ENCODE results near the gene RNF10.

GRCh38 chr12:120563495-120563894, 29.3 kb downstream of the RNF10 start:
- no peak for TF ChIP-seq RAD21 (IDR thresholded peaks at IDR 0.05; ENCODE audit: low read length)
- TF ChIP-seq CHD1 (IDR thresholded peaks at IDR 0.05; ENCODE audit: low read depth, low read length), result no peak
- TF ChIP-seq, protein P1, sequence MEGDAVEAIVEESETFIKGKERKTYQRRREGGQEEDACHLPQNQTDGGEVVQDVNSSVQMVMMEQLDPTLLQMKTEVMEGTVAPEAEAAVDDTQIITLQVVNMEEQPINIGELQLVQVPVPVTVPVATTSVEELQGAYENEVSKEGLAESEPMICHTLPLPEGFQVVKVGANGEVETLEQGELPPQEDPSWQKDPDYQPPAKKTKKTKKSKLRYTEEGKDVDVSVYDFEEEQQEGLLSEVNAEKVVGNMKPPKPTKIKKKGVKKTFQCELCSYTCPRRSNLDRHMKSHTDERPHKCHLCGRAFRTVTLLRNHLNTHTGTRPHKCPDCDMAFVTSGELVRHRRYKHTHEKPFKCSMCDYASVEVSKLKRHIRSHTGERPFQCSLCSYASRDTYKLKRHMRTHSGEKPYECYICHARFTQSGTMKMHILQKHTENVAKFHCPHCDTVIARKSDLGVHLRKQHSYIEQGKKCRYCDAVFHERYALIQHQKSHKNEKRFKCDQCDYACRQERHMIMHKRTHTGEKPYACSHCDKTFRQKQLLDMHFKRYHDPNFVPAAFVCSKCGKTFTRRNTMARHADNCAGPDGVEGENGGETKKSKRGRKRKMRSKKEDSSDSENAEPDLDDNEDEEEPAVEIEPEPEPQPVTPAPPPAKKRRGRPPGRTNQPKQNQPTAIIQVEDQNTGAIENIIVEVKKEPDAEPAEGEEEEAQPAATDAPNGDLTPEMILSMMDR (conservative IDR thresholded peaks at IDR 0.05; ENCODE audit: low read depth, low read length), result no peak
- no peak for TF ChIP-seq MXI1 (IDR thresholded peaks at IDR 0.05; ENCODE audit: borderline replicate concordance, low read depth, low read length)
- no peak for TF ChIP-seq MAZ (IDR thresholded peaks at IDR 0.05; ENCODE audit: borderline replicate concordance, low read depth, low read length)
- no peak for TF ChIP-seq SMC3 (IDR thresholded peaks at IDR 0.05; ENCODE audit: low read depth, low read length)
- TF ChIP-seq POLR2A (IDR thresholded peaks at IDR 0.05; ENCODE audit: low read depth, low read length), result no peak
- no peak for TF ChIP-seq NFE2L2 (IDR thresholded peaks at IDR 0.05; ENCODE audit: low read depth, low read length)
- no peak for TF ChIP-seq RCOR1 (IDR thresholded peaks at IDR 0.05; ENCODE audit: insufficient replicate concordance, low read length)
- no peak for TF ChIP-seq CEBPB (IDR thresholded peaks at IDR 0.05; ENCODE audit: low read depth, low read length)
- TF ChIP-seq BHLHE40 (IDR thresholded peaks at IDR 0.05; ENCODE audit: low read depth, low read length), result no peak

Data from IMR-90 (cell line).